ENCODE results near the gene FLNA.

Gene FLNA

DNA sequence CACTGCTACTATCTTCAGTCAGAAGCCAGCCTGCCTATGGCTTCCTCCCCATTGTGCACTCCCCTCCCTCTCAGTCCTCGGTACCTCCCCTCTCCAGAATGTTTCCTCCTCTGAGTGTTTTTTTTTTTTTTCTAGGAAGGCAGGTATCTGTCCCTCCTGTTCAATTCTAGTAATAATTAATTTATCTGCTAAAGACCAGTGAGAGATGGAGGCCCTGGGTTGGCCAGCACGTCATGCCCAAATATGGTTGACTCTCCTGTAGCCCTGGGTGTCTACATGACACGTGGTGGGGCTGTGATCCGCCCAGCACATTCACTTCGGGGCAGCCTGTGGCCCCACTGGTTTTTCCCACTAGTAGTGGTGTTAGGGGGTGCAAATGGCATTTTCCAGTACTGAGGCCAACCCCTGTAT, 1.8 kb downstream of the FLNA start:
- peak; percentile 44 for DNase-seq

DNA sequence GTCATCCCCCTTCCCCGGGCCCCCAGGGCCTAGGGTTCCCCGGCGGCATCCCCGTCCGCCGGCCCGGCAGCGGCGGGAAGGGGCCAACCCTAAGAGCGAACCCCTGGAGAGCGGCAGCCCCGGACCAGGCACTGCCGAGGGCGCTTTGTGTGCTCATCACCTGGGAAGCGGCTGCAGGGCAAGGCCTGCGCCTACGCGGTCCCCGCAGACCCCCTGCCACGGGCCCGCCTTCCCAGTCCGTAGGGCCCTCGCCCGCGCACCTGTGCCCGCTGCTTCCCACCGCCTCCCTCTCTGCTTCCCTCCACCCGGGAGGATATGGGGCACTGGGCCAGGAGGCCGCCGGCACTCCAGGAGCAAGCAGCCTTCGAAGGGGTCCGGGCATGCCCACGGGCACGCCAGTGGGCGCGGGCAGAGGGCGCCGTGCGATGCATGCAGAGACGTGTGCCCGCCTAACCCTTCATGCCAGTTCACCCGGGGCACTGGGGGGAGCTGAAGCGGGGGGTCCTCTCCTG, 2.6 kb downstream of the FLNA start:
- DNase-seq, result no peak

DNA sequence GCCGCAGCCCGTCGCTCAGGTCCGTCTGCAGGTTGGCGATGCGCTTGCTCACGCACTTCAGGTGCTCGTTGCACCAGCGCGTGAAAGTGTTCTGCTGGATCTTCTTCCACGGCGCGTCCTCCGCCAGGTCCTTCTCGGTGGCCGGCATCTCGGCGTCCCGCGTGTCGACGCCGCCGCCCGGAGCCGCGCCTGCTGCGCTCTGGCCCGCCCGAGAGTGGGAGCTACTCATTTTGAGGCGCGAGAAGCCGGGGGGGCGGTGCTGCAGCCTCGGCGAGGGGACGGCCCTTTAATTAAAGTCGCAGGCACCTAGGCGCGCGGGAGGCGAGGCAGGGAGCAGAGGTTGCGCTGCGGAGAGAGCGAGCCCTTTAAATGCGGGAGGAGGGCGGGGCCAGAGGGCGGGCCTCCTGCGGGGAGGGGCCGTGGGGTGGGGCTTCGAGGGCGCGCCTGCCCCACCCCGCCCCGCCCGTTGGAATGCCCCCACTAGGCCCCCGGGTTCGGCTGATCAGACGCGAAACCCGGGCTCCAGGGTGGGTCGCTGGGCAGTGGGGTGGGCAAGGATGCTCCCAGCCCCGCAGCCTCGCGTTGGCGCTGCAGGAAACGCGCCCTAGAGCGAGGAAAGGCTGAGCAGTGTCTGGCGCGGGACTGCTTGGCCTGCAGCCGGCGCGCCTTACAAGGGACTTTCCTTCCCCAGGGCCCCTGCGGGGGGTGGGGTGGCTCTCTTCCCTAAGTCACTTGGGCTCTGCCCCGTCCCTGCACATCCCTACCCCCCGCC, 3.2 kb downstream of the FLNA start:
- DNase-seq, result peak; percentile 95

DNA sequence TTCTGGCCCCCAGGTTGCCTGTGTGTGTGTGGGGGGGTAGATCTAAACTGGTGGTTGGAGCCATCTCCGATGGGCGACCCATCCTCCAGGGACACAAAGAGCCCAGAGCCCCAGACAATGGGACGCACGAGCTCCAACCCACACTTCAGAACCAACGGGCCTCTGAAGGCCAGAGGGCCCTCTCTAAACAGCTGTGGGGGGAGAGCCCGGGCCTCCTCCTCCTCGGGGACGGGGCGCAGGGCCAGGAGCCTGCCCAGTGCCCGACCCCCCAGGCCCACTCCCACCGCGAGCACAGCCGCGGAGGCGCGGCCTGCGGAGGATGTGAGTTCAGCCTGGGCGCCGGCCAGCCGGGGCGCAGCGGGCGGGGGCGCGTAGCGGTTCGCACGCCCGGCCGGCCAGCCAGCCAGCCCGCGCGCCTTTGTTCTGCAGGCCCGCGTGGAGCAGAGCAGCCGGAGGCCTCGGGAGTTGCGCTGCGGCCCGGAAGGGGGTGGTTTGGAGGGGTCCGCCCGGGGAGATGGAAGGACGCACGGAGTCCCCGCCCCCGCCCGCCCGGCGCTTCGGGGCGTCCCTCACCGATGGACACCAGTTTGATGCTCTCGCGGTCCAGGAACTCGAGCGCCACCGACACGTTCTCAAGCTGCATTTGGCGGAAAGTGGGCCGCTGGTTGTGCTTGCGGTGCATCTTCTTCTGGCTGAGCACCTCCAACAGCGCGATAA, 4.0 kb downstream of the FLNA start:
- no peak for DNase-seq

GRCh38 chrX:154369449-154370299, 4.8 kb downstream of the FLNA start:
- peak; percentile 87 for DNase-seq

DNA sequence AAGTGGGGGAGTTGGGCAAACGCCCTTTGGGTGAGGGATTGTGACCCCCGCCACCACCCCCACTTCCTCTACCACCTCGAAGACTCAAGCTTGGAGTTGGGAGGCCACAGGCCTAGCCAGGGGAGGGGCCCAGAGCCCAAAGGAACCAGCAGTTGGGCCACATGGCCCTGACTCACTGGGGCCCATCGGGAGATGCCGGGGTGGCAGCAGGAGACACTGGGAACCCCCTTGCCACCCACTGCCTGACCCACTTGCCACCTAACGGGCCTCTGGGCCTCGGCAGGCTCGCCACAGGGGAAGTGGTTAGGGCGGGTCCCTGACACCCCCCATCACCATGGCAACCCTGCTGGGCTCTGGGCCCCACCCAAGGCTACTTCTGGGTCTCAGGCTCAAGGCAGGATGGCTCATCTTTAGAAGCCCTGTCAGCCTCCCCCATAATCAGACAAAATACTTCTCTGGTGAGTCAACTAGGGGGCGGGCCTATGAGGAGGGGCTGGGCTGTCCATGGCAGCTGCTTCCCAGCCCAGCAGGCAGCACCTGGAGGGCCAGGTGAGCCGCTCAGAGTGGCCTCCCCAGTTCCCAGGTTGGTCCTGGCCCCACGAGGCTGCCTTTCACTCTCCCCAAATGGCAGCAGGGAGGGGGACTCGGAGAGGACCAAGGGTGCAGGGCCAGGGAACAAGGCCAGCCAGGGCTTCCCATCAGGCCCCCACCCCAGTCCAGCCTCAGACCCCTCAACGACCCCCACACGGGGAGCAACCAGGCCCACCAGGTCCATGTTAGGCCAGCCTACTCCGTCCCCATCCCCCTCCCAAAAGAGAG, 5.6 kb downstream of the FLNA start:
- DNase-seq, result peak; percentile 98

DNA sequence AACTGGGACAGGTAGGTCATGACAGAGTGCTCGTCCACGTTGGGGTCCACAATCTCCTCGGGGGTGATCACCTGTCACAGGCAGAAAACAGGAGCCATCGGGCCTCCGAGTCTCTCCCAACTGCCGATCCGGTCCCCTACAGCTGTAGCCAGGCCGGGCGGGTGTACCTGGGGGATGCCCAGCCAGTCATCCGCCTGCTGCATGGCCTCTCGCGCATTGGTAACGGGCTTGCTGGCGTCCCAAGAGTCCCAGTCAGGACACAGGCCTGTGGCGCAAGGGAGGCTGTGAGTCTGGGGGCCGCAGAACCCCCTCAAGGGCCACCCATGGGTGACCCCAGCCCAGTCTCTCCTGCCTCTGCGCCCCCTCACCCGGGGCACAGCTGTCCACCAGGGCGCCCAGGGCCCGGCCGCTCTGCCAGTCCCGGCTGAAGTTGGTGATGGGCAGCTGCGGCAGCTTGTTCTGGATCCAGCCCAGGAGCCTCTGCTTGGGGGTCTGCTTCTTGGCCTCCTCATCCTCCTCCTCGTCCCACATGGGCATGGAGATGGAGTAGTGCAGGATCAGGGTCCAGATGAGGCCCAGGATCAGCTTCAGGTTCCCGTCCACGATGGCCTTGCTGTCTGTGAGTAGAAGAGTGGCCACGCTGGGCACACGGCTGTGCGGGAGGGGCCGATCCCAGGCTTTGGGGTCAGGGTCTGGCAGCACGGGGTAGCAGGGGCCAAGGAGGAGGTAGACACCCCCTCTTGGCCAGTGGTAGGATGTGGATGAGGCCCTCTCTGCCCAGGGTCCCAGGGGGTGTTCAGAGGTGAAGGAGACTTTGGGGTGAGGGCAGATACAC, 6.7 kb downstream of the FLNA start:
- no peak for DNase-seq

- DNase-seq, result no peak
Measured at GRCh38 chrX:154366666-154367055, 7.8 kb downstream of the FLNA start.

- no peak for DNase-seq
Measured at GRCh38 chrX:154365997-154366665, 8.3 kb downstream of the FLNA start.

DNA sequence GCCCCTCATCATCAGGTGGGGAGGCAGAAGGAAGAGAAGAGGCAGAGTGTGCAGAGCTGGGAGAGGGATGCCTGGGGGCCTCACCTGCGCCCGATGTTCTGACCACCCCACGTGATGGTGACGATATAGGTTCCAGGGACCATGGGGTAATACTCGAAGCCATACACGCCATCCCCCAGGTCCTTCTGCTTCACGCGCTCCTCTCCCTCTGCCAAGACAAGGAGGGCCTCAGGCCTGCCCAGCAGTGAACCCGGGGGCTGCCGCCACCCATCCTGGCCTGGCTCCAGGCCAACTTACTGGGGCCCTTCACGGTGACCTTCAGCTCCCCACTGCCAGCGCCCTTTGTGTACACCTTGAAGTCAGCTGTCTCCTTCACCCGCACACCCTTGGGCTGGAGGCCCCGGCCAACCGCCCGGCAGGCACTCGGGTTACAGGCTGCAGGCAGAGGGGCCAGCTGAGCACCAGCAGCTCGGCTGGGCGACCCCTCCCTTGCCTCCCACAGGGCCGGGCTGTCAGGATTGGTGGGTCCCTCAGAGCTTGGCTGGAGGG, 9.3 kb downstream of the FLNA start:
- no peak for DNase-seq

DNA sequence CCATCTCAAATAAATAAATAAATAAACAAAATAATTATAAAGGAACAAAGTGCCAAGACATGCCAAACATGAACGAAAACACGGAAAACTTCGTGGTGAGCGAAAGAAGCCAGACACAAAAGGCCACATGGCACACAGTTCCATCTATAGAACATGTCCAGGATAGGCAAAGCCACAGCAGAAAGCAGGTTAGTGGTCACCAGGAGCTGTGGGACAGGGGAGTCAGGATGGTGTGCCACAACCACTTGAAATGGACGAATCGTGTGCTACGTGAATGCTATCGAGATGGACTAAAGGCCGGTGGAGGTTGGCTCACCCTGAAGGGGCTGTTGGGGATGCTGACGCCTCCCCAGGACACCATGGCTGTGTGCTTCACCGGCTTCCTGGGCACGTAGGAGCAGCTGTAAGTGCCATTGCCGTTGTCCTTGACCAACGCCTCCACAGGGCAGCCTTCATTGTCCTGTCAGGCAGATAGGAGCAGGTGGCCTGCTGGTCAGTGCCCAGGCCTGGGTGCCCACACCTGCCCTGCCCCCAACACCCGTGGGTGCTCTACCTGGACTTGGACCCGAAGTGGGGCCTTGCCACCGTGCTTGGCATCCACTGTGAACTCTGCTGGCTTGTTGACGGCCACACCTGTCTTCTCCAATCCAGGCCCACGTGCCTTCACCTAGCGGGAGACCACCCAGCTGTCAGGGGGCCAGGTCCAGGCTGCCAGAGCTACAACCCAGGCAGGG, 10.6 kb downstream of the FLNA start:
- no peak for DNase-seq

DNA sequence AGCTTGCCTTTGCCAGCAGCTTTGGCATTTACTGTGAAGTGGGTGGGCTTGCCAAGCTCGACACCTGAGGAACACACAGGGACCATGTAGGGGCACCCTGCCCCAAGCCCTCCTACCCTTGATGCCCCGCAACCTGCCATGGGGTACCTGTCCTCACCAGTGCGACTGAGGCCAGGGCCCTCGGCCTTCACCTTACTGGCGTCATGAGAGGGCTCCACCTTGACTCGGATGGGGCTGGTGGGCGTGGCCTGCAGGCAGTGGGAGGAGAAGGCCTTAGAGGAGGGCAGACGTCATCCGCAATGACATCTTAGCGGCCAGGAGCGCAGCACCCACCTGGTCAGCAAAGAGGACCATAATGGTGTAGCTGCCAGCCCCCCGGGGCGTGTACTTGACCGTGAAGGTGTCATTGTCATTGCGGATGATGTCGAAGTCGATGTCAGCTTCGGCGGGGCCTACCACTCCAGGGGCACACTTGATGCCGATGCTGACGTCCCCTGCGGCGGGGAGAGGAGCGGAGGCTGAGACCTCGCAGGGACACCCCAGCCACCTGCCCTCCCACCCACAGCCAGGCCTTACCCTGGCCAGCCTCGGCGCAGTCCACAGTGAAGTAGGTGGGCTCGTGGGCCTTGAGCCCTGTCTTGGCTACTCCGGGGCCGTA, 12.2 kb downstream of the FLNA start:
- no peak for DNase-seq

DNA sequence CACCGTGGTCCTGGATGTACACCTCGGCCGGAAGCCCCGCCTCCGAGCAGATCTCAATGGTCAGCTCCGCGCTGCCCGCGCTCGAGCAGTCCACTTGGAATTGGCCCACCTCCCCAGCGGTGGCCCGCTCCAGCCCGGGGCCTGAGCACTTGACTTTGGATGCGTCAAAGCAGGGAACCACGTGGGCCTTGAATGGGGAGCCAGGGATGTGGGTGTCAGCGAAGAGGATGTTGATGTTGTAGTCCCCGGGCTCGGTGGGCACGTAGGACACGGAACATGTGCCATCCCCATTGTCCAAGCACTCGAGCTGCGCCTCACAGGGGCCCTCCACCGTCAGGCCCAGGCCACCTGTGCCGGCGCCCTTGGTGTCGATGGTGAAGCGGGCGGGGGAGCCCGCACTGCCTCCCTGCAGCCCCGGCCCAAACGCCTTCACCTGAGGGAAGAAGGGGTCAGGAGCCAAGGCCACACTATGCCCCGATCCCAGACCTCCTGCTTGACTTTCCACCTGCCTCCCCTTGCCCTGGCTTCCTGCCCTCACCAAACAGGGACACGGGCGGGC, 14.2 kb downstream of the FLNA start:
- no peak for DNase-seq

DNA sequence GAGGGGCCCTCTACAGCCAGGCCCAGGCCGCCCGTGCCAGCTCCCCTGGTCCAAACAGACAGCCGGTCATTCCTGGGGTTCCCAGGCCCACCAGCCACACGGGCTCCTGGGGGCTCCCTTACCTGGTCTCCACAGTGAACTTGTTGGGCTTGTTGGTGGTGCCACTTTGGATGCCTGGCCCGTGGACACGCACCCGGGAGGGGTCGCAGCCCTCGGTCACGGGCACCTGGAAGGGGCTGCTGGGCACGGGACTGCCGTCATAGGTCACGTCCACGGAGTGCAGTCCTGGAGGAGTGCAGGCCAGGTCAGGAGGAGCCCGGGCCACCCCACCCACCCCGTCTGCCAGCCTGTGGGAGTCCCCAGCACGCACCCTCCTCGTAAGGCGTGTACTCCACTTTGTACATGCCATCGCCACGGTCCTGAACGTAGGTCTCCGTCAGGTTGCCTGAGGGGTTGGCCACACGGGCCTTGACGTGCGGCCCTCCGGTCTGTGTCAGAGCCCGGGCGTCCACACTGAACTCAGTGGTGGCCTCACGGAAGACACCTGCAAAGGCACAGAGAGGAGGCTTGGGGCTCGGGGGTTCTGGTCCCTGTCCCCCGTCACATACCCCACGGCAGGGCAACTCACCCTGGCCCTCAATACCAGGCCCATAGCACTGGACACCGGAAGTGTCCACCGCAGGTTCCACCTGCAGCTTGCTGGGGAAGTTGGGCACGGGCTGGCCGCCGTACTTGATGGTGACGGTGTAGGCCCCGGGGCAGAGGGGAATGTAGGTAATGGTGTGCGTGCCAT, 14.9 kb downstream of the FLNA start:
- DNase-seq, result no peak

DNA sequence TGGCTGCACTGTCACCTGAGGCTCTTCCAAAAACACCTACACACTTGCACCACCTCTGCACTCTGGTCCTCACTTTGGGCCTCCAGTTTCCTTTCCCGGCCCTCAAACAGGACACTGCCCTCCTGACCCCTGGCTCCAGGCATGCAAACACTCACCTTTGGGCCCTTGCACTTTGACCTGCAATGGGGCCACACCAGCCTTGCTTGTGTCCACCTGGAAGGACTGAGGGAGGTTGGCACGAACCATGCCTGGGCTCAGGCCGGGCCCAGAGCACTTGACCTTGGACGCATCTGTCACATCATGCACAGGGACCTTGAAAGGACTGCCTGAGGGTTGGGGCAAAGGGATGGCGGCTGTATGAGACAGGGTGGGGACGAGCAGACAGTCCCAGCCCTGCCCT, 15.6 kb downstream of the FLNA start:
- no peak for DNase-seq

DNA sequence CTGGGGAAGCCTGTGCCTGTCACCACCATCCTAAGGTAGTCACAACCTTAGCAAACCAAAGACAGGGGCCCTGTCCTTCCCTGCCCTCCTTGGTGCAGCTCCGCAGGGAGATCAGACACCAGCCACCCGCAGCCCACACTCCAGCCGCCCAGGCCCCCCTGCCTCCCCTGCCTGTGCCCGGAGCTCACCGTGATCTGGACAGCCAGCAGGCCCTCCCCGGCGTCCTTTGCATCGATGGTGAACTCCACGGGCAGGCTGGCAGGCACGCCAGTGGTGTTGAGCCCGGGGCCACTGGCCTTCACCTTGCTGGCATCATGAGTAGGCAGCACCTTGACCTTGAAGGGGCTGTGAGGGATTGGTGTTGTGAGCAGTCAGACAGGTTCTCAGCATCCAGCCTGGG, 16.4 kb downstream of the FLNA start:
- no peak for DNase-seq

GRCh38 chrX:154357205-154357604, 17.2 kb downstream of the FLNA start:
- no peak for DNase-seq

- DNase-seq, result no peak
Measured at GRCh38 chrX:154356596-154356995, 17.8 kb downstream of the FLNA start.
